Naive thymus-derived CD4-positive, alpha-beta T cell (primary cell): ENCODE results near the gene COX6B1. TPM values are rescaled to one million over a fixed set of nuclear protein-coding genes. Genes with fewer than 3 reads are reported as not detected.
A peak's percentile ranks its signal among the peaks of the same experiment; 100 is the strongest.

Source experiments
- ATAC-seq: fragments of 150-1000 bp; cut with Tn5 transposase; 2 replicates; pipeline ENCODE4 v1.10.0; 2021; ENCODE audit warnings: mild to moderate bottlenecking, moderate library complexity
- CTCF ChIA-PET: fragments of 350-600 bp; sonication (Branson Sonifier 250); formaldehyde crosslinking; loops from one replicate; lab custom pipeline; 2021; ENCODE audit warnings: antibody characterized with exemption; lab: Charles Lee
- POLR2A ChIA-PET: fragments of 350-600 bp; sonication (Branson Sonifier 250); formaldehyde crosslinking; loops from one replicate; lab custom pipeline; 2021; ENCODE audit warnings: antibody characterized with exemption, inconsistent platforms; lab: Charles Lee
- DNase-seq, 9 donors: peaks; one replicate each; pipeline versions ENCODE4 v3.0.0 to v3.0.0-alpha.2; 2020 to 2022; ENCODE audit warnings: mixed read lengths in 1 of 9
- H3K27ac ChIP-seq: one replicate; pipeline ENCODE4 v1.7.0; 2013; ENCODE audit warnings: mild to moderate bottlenecking, low read depth, low read length, moderate library complexity
- H3K27me3 ChIP-seq, 2 donors: one replicate each; pipeline ENCODE4 v1.7.0; 2013; ENCODE audit warnings: low read length in 2 of 2, mild to moderate bottlenecking in 2 of 2, moderate library complexity in 2 of 2; ENCODE audit not compliant: control insufficient read depth in 2 of 2, insufficient read depth in 2 of 2
- H3K36me3 ChIP-seq, 3 experiments: 1 replicate in 2 of 3; 2 replicates in 1 of 3; pipeline ENCODE4 v1.7.0; 2013; ENCODE audit warnings: low read length in 3 of 3, mild to moderate bottlenecking in 3 of 3, moderate library complexity in 1 of 3; ENCODE audit not compliant: insufficient read depth in 3 of 3, control insufficient read depth in 2 of 3
- H3K4me1 ChIP-seq, 2 donors: one replicate each; pipeline ENCODE4 v1.7.0; 2013; ENCODE audit warnings: low read length in 2 of 2, mild to moderate bottlenecking in 2 of 2, moderate library complexity in 1 of 2; ENCODE audit not compliant: control insufficient read depth in 2 of 2, insufficient read depth in 2 of 2
- H3K4me3 ChIP-seq: 2 replicates; pipeline ENCODE4 v1.7.0; 2013; ENCODE audit warnings: mild to moderate bottlenecking, low read length
- H3K9me3 ChIP-seq, 3 experiments: 1 replicate in 2 of 3; 2 replicates in 1 of 3; pipeline ENCODE4 v1.7.0; 2013; ENCODE audit warnings: low read length in 3 of 3; ENCODE audit not compliant: control insufficient read depth in 2 of 3
- H3K27ac Mint-ChIP-seq, 9 donors: one replicate each; pipeline ENCODE4 v1.8.0; 2020 to 2022; ENCODE audit warnings: mixed read lengths in 9 of 9, mild to moderate bottlenecking in 8 of 9, moderate library complexity in 5 of 9, inconsistent platforms in 2 of 9
- H3K27me3 Mint-ChIP-seq, 5 donors: one replicate each; pipeline ENCODE4 v1.8.0; 2021 to 2022; ENCODE audit warnings: mixed read lengths in 5 of 5, mild to moderate bottlenecking in 1 of 5
- H3K36me3 Mint-ChIP-seq, 5 donors: one replicate each; pipeline ENCODE4 v1.8.0; 2020 to 2022; ENCODE audit warnings: mixed read lengths in 5 of 5, mild to moderate bottlenecking in 3 of 5, inconsistent platforms in 1 of 5
- H3K4me1 Mint-ChIP-seq, 7 donors: one replicate each; pipeline ENCODE4 v1.8.0; 2020 to 2022; ENCODE audit warnings: mixed read lengths in 7 of 7, mild to moderate bottlenecking in 3 of 7, inconsistent platforms in 1 of 7
- H3K4me3 Mint-ChIP-seq, 10 donors: one replicate each; pipeline ENCODE4 v1.8.0; 2020 to 2022; ENCODE audit warnings: mild to moderate bottlenecking in 10 of 10, mixed read lengths in 10 of 10, moderate library complexity in 6 of 10, inconsistent platforms in 2 of 10
- H3K9me3 Mint-ChIP-seq, 11 donors: one replicate each; pipeline ENCODE4 v1.8.0; 2020 to 2022; ENCODE audit warnings: mixed read lengths in 11 of 11, mild to moderate bottlenecking in 4 of 11, inconsistent platforms in 1 of 11, moderate library complexity in 1 of 11
- intact Hi-C, 2 donors: fragments of 100-400 bp; cut with micrococcal nuclease; formaldehyde crosslinking; loops; one replicate each; pipeline ENCODE4 v1.15.1; 2023
- polyA plus RNA-seq, 2 donors: library from polyadenylated mRNA; unstranded; fragments of 300-500 nt; fragmentation: Illumina TruSeq; gene quantifications; one replicate each; pipeline ENCODE4 v1.2.3, GENCODE V29; 2021
- total RNA-seq, 6 experiments: library from RNA in 5 of 6; stranded (reverse) in 5 of 6; gene quantifications; 1 replicate in 5 of 6; 2 replicates in 1 of 6; pipeline ENCODE4 v1.2.3 and lab custom pipeline; 2021 to 2026

The COX6B1 gene
- total and polyA plus RNA-seq, 7 experiments from 2014 or later, result 172 to 873 (median 237) TPM

- H3K4me1 ChIP-seq, result no peaks in the 10 kb centered on the region
- H3K27me3 ChIP-seq, result no peaks in the 10 kb centered on the region
- peak; percentile 66 to 96 (median 90) for DNase-seq
- Mint-ChIP-seq H3K27me3 (peaks cover 0 to 4% (median 0%) of the 10 kb centered on the region in 5 donors), H3K4me3 (peak overlapping the region; percentile 88 to 100 (median 96)), H3K27ac (peak overlapping the region; percentile 79 to 98 (median 93)), H3K36me3 (peaks cover 0 to 2% (median 0%) of the 10 kb centered on the region in 5 donors), H3K4me1 (peaks cover 5 to 22% (median 6%) of the 10 kb centered on the region in 7 donors), H3K9me3 (peaks cover 0 to 3% (median 0%) of the 10 kb centered on the region in 11 donors)
- ChIA-PET CTCF (interaction anchor here (0.6 to 2.6 kb wide), 8 partner anchors 8 to 191 kb away, joined by 3 to 11 read pairs (median 4); no protein-coding TSS in a partner anchor), POLR2A (interaction anchor here (0.6 to 2.4 kb wide), 18 partner anchors 10 to 1506 kb away, joined by 3 to 20 read pairs (median 4); partner anchors contain the start of genes COX6B1, HAUS5, IGFLR1 and KMT2B)
- H3K4me3 ChIP-seq, result peak overlapping the region; percentile 85
- peak overlapping the region; percentile 66 for H3K27ac ChIP-seq
- H3K36me3 ChIP-seq, result no peaks in the 10 kb centered on the region
- intact Hi-C loops, result loop anchor here (1.0 to 5.0 kb wide), 13 partner anchors 9 to 352 kb away; partner anchors contain the start of genes COX6B1 (in 2 of the 2), THAP8 (in 2 of the 2), WDR62 (in 2 of the 2) and NFKBID (in 1 of the 2)
- H3K9me3 ChIP-seq, result no peaks in the 10 kb centered on the region
- peak; percentile 100 for ATAC-seq
Observed at GRCh38 chr19:35702223-35703012, 54.3 kb downstream of the COX6B1 start.

GRCh38 chr19:35703343-35703742 lies 55.2 kb downstream of the COX6B1 start:
- H3K27ac Mint-ChIP-seq, result no peak overlapping the region
- Histone ChIP-seq H3K4me1 (no peaks in the 10 kb centered on the region), H3K9me3 (no peaks in the 10 kb centered on the region), H3K27ac (no peak overlapping the region), H3K4me3 (no peak overlapping the region), H3K27me3 (no peaks in the 10 kb centered on the region), H3K36me3 (no peaks in the 10 kb centered on the region)
- H3K9me3 Mint-ChIP-seq, result peaks cover 0 to 3% (median 0%) of the 10 kb centered on the region in 11 donors
- peaks cover 5 to 19% (median 6%) of the 10 kb centered on the region in 7 donors for H3K4me1 Mint-ChIP-seq
- intact Hi-C loops, result loop anchor here (2.0 to 5.0 kb wide), 3 partner anchors 56 to 351 kb away; partner anchors contain the start of genes THAP8 (in 2 of the 2), WDR62 (in 2 of the 2) and COX6B1 (in 1 of the 2)
- DNase-seq (no peak), ATAC-seq (no peak)
- POLR2A ChIA-PET, result interaction anchor here (0.6 to 2.4 kb wide), 6 partner anchors 9 to 1505 kb away, joined by 3 to 20 read pairs (median 10); partner anchors contain the start of genes IGFLR1, KMT2B, PSENEN and U2AF1L4
- peak overlapping the region in 4 of 10 donors; percentile 26 to 91 (median 64) for H3K4me3 Mint-ChIP-seq
- H3K27me3 Mint-ChIP-seq, result peaks cover 0 to 4% (median 0%) of the 10 kb centered on the region in 5 donors
- peaks cover 0 to 2% (median 0%) of the 10 kb centered on the region in 5 donors for H3K36me3 Mint-ChIP-seq
- CTCF ChIA-PET, result interaction anchor here (1.0 to 2.6 kb wide), 2 partner anchors 9 to 11 kb away, joined by 5 to 11 read pairs; no protein-coding TSS in a partner anchor

- ChIA-PET CTCF (interaction anchor here (1.2 kb wide), 1 partner anchor 10 kb away, joined by 4 read pairs; no protein-coding TSS in a partner anchor), POLR2A (interaction anchor here (1.5 kb wide), 1 partner anchor 36 kb away, joined by 3 read pairs; no protein-coding TSS in a partner anchor)
- H3K27me3 ChIP-seq, result no peaks in the 10 kb centered on the region
- no peaks in the 10 kb centered on the region for H3K9me3 ChIP-seq
- no peaks in the 10 kb centered on the region for H3K36me3 ChIP-seq
- H3K27ac Mint-ChIP-seq, result no peak within 1 kb of the TSS
- no peak for DNase-seq
- no peaks in the 10 kb centered on the region for H3K4me1 ChIP-seq
- H3K9me3 Mint-ChIP-seq, result peaks cover 0 to 3% (median 0%) of the 10 kb centered on the region in 11 donors
- H3K36me3 Mint-ChIP-seq, result peaks cover 0 to 2% (median 0%) of the 10 kb centered on the region in 5 donors
- no peak within 1 kb of the TSS for H3K27ac ChIP-seq
- peaks cover 5 to 14% (median 6%) of the 10 kb centered on the region in 7 donors for H3K4me1 Mint-ChIP-seq
- H3K4me3 Mint-ChIP-seq, result peak within 1 kb of the TSS in 3 of 10 donors; percentile 26 to 59 (median 41)
- intact Hi-C loops, result loop anchor here in 1 of 2 donors (5.0 kb wide), 2 partner anchors 57 to 348 kb away; partner anchors contain the start of genes COX6B1, THAP8 and WDR62
- no peak within 1 kb of the TSS for H3K4me3 ChIP-seq
- H3K27me3 Mint-ChIP-seq, result peaks cover 0 to 4% (median 0%) of the 10 kb centered on the region in 5 donors
- ATAC-seq, result no peak
Observed at GRCh38 chr19:35704218-35704617, 56.1 kb downstream of the COX6B1 start, which contains the start of gene ZBTB32. TSS of gene ZBTB32 (plus strand) at chr19:35704558. CDS start at chr19:35714627, 10,069 bp downstream.

Other genes starting within 250 kb of the COX6B1 start
- gene FFAR2, start 200.1 kb upstream of the COX6B1 start, total RNA-seq, result 1 to 10 TPM in 2 of 5 experiments, not detected in 3; 2.2 to 7.1 TPM
- gene FFAR2, start 200.1 kb upstream of the COX6B1 start, polyA plus RNA-seq, result not detected
- gene KRTDAP, start 157.9 kb upstream of the COX6B1 start, total RNA-seq, result not detected
- gene KRTDAP, start 157.9 kb upstream of the COX6B1 start, polyA plus RNA-seq, result not detected
- under 1 TPM in 2 of 5 experiments, not detected in 3; 0.54 to 0.76 TPM for gene DMKN, start 134.7 kb upstream of the COX6B1 start, total RNA-seq
- gene DMKN, start 134.7 kb upstream of the COX6B1 start, polyA plus RNA-seq, result not detected
- gene SBSN, start 120.0 kb upstream of the COX6B1 start, total RNA-seq, result not detected
- gene SBSN, start 120.0 kb upstream of the COX6B1 start, polyA plus RNA-seq, result not detected
- not detected for gene GAPDHS, start 114.9 kb upstream of the COX6B1 start, total RNA-seq
- gene GAPDHS, start 114.9 kb upstream of the COX6B1 start, polyA plus RNA-seq, result not detected
- gene TMEM147, start 102.7 kb upstream of the COX6B1 start, total RNA-seq, result 10 to 100 TPM; 24.7 to 54.0 (median 34.6) TPM
- gene TMEM147, start 102.7 kb upstream of the COX6B1 start, polyA plus RNA-seq, result 100 to 1,000 TPM; 143 to 154 TPM
- gene ATP4A, start 84.7 kb upstream of the COX6B1 start, total RNA-seq, result not detected
- gene ATP4A, start 84.7 kb upstream of the COX6B1 start, polyA plus RNA-seq, result not detected
- gene PMIS2, start 62.1 kb upstream of the COX6B1 start, total RNA-seq, result not detected
- gene PMIS2, start 62.1 kb upstream of the COX6B1 start, polyA plus RNA-seq, result not detected
- gene HAUS5, start 35.6 kb upstream of the COX6B1 start, total RNA-seq, result 10 to 100 TPM; 23.6 to 40.0 (median 28.4) TPM
- gene HAUS5, start 35.6 kb upstream of the COX6B1 start, polyA plus RNA-seq, result 1 to 10 TPM; 7.6 TPM
- gene RBM42, start 19.3 kb upstream of the COX6B1 start, total RNA-seq, result 10 to 100 TPM; 39.0 to 98.2 (median 51.3) TPM
- gene RBM42, start 19.3 kb upstream of the COX6B1 start, polyA plus RNA-seq, result 10 to 100 TPM; 48.7 to 49.8 TPM
- gene ETV2, start 6.6 kb upstream of the COX6B1 start, total RNA-seq, result under 1 TPM in 3 of 5 experiments, not detected in 2; 0.56 to 0.71 (median 0.70) TPM
- under 1 TPM; 0.61 to 0.89 TPM for gene ETV2, start 6.6 kb upstream of the COX6B1 start, polyA plus RNA-seq
- 1 to 10 TPM in 1 of 5 experiments, under 1 TPM in 1, not detected in 3; 0.41 to 1.3 TPM for gene UPK1A, start 18.2 kb downstream of the COX6B1 start, total RNA-seq
- gene UPK1A, start 18.2 kb downstream of the COX6B1 start, polyA plus RNA-seq, result not detected
- 10 to 100 TPM in 1 of 5 experiments, 1 to 10 TPM in 1, under 1 TPM in 2, not detected in 1; 0.35 to 41.6 (median 1.0) TPM for gene ZBTB32, start 56.2 kb downstream of the COX6B1 start, total RNA-seq
- gene ZBTB32, start 56.2 kb downstream of the COX6B1 start, polyA plus RNA-seq, result not detected
- 10 to 100 TPM; 64.2 to 79.8 (median 77.3) TPM for gene KMT2B, start 69.7 kb downstream of the COX6B1 start, total RNA-seq
- 1 to 10 TPM in 1 of 2 donors, under 1 TPM in 1; 0.60 to 3.2 TPM for gene KMT2B, start 69.7 kb downstream of the COX6B1 start, polyA plus RNA-seq
- 100 to 1,000 TPM in 2 of 5 experiments, 10 to 100 TPM in 3; 61.4 to 113 (median 62.8) TPM for gene IGFLR1, start 94.1 kb downstream of the COX6B1 start, total RNA-seq
- 100 to 1,000 TPM in 1 of 2 donors, 10 to 100 TPM in 1; 99.5 to 107 TPM for gene IGFLR1, start 94.1 kb downstream of the COX6B1 start, polyA plus RNA-seq
- 10 to 100 TPM; 33.7 to 86.8 (median 68.6) TPM for gene U2AF1L4, start 97.1 kb downstream of the COX6B1 start, total RNA-seq
- 10 to 100 TPM; 75.7 to 89.7 TPM for gene U2AF1L4, start 97.1 kb downstream of the COX6B1 start, polyA plus RNA-seq
- 10 to 100 TPM; 20.4 to 50.9 (median 26.3) TPM for gene PSENEN, start 97.3 kb downstream of the COX6B1 start, total RNA-seq
- 10 to 100 TPM; 49.0 to 79.1 TPM for gene PSENEN, start 97.3 kb downstream of the COX6B1 start, polyA plus RNA-seq
- 10 to 100 TPM in 4 of 5 experiments, 1 to 10 TPM in 1; 7.9 to 33.1 (median 18.9) TPM for gene LIN37, start 100.3 kb downstream of the COX6B1 start, total RNA-seq
- 10 to 100 TPM in 1 of 2 donors, 1 to 10 TPM in 1; 6.7 to 20.6 TPM for gene LIN37, start 100.3 kb downstream of the COX6B1 start, polyA plus RNA-seq
- under 1 TPM in 1 of 5 experiments, not detected in 4; 0.22 TPM for gene HSPB6, start 108.7 kb downstream of the COX6B1 start, total RNA-seq
- not detected for gene HSPB6, start 108.7 kb downstream of the COX6B1 start, polyA plus RNA-seq
- 10 to 100 TPM; 34.0 to 47.3 (median 39.7) TPM for gene PROSER3, start 109.9 kb downstream of the COX6B1 start, total RNA-seq
- 1 to 10 TPM; 5.4 to 6.8 TPM for gene PROSER3, start 109.9 kb downstream of the COX6B1 start, polyA plus RNA-seq
- gene ARHGAP33, start 127.2 kb downstream of the COX6B1 start, total RNA-seq, result 10 to 100 TPM; 15.3 to 55.5 (median 23.4) TPM
- 1 to 10 TPM in 1 of 2 donors, under 1 TPM in 1; 0.09 to 1.0 TPM for gene ARHGAP33, start 127.2 kb downstream of the COX6B1 start, polyA plus RNA-seq
- not detected for gene PRODH2, start 164.5 kb downstream of the COX6B1 start, total RNA-seq
- gene PRODH2, start 164.5 kb downstream of the COX6B1 start, polyA plus RNA-seq, result not detected
- gene NPHS1, start 204.2 kb downstream of the COX6B1 start, total RNA-seq, result under 1 TPM in 2 of 5 experiments, not detected in 3; 0.30 to 0.51 TPM
- gene NPHS1, start 204.2 kb downstream of the COX6B1 start, polyA plus RNA-seq, result not detected
- gene KIRREL2, start 208.6 kb downstream of the COX6B1 start, total RNA-seq, result 1 to 10 TPM in 1 of 5 experiments, under 1 TPM in 2, not detected in 2; 0.16 to 1.3 (median 0.29) TPM
- not detected for gene KIRREL2, start 208.6 kb downstream of the COX6B1 start, polyA plus RNA-seq
- 1 to 10 TPM in 1 of 5 experiments, not detected in 4; 2.4 TPM for gene APLP1, start 220.3 kb downstream of the COX6B1 start, total RNA-seq
- not detected for gene APLP1, start 220.3 kb downstream of the COX6B1 start, polyA plus RNA-seq